PC-3 (cell line): ENCODE results near the gene CLSTN1.

Experiments
- EZH2 ChIP-seq: fragments of 300-600 bp; sonication (generic); IDR thresholded peaks from one replicate; pipeline ENCODE4 v1.6.1; 2017; ENCODE audit warnings: antibody characterized with exemption, mild to moderate bottlenecking, low read length; ENCODE audit not compliant: unreplicated experiment
- EZH2phosphoT487 ChIP-seq: fragments of 300-600 bp; sonication (generic); IDR thresholded peaks from 2 replicates; pipeline ENCODE4 v1.6.1; 2018; ENCODE audit warnings: mild to moderate bottlenecking, antibody characterized with exemption, low read length, borderline replicate concordance
- TF ChIP-seq, protein P1 (sequence below): fragments of 300-600 bp; sonication (generic); conservative IDR thresholded peaks from 2 replicates; pipeline ENCODE4 v1.5.1; 2017; ENCODE audit warnings: antibody characterized with exemption, low read depth, mild to moderate bottlenecking, low read length

DNA sequence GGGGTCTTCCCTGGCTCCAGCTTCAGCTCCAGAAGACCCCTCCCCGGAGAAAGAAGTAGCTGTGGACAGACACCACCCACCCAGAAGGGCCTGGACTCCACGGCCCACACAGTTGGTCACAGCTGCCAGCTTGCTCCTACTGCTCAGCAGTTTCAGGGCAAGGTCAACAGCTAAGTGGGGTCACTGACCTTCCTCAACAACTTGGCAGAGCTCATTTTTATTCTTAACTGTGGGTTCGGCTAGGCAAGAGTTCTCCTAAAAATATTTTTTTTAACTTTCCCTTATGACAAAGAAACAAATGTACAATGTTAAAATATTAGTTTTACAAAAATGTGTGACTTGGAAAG is 44.5 kb upstream of the CLSTN1 start:
- TF ChIP-seq, protein P1, sequence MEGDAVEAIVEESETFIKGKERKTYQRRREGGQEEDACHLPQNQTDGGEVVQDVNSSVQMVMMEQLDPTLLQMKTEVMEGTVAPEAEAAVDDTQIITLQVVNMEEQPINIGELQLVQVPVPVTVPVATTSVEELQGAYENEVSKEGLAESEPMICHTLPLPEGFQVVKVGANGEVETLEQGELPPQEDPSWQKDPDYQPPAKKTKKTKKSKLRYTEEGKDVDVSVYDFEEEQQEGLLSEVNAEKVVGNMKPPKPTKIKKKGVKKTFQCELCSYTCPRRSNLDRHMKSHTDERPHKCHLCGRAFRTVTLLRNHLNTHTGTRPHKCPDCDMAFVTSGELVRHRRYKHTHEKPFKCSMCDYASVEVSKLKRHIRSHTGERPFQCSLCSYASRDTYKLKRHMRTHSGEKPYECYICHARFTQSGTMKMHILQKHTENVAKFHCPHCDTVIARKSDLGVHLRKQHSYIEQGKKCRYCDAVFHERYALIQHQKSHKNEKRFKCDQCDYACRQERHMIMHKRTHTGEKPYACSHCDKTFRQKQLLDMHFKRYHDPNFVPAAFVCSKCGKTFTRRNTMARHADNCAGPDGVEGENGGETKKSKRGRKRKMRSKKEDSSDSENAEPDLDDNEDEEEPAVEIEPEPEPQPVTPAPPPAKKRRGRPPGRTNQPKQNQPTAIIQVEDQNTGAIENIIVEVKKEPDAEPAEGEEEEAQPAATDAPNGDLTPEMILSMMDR = no peak
- TF ChIP-seq EZH2 (no peak), EZH2phosphoT487 (no peak)
